HCT116 (cell line): Measurements from ENCODE around the gene MYL6B.
"Not testable (repeated sequence)": the region's sequence is repeated elsewhere in the genome, so short reads cannot be mapped to it uniquely, and the experiment has no call there.

ENCODE experiments used
- EGR1 ChIP-seq: IDR thresholded peaks from 2 replicates; pipeline ENCODE4 v1.6.1; 2012; ENCODE audit warnings: low read depth
- EZH2 ChIP-seq: fragments of 200-600 bp; sonication (generic); IDR thresholded peaks from 2 replicates; pipeline ENCODE4 v1.6.1; 2017; ENCODE audit warnings: antibody characterized with exemption, mixed run types
- FOSL1 ChIP-seq: IDR thresholded peaks from 2 replicates; pipeline ENCODE4 v1.6.1; 2012; ENCODE audit warnings: low read depth
- POLR2A ChIP-seq: IDR thresholded peaks from 2 replicates; pipeline ENCODE4 v1.7.0; 2011; ENCODE audit warnings: borderline replicate concordance; ENCODE audit not compliant: insufficient read depth, insufficient read length; ENCODE audit errors: extremely low read depth
- POLR2AphosphoS5 ChIP-seq: IDR thresholded peaks from 2 replicates; pipeline ENCODE4 v1.6.1; 2011; ENCODE audit warnings: mild to moderate bottlenecking, low read depth, low read length, moderate library complexity
- ZBTB33 ChIP-seq: IDR thresholded peaks from 2 replicates; pipeline ENCODE4 v1.6.1; 2011; ENCODE audit warnings: mild to moderate bottlenecking, low read length, moderate library complexity; ENCODE audit not compliant: insufficient replicate concordance; ENCODE audit errors: extremely low read depth
- ZFX ChIP-seq: fragments of 450-650 bp; IDR thresholded peaks from 2 replicates; pipeline ENCODE4 v1.6.1; 2017
- TF ChIP-seq, protein P1 (sequence below), 3 experiments: fragments of 200-600 bp in 1 of 3; sonication (generic) in 1 of 3; IDR thresholded peaks in 2 of 3; conservative IDR thresholded peaks in 1 of 3; 2 replicates each; pipeline ENCODE4 v1.5.1; 2012 to 2017; ENCODE audit warnings: low read depth in 2 of 3, low read length in 2 of 3, antibody characterized with exemption in 1 of 3, borderline replicate concordance in 1 of 3, control low read depth in 1 of 3, mild to moderate bottlenecking in 1 of 3, mixed read lengths in 1 of 3, mixed run types in 1 of 3, moderate library complexity in 1 of 3; ENCODE audit not compliant: insufficient read depth in 1 of 3

- TF ChIP-seq ZBTB33, FOSL1, POLR2A, EZH2, ZFX, POLR2AphosphoS5, EGR1: not testable (repeated sequence)
- TF ChIP-seq, protein P1, sequence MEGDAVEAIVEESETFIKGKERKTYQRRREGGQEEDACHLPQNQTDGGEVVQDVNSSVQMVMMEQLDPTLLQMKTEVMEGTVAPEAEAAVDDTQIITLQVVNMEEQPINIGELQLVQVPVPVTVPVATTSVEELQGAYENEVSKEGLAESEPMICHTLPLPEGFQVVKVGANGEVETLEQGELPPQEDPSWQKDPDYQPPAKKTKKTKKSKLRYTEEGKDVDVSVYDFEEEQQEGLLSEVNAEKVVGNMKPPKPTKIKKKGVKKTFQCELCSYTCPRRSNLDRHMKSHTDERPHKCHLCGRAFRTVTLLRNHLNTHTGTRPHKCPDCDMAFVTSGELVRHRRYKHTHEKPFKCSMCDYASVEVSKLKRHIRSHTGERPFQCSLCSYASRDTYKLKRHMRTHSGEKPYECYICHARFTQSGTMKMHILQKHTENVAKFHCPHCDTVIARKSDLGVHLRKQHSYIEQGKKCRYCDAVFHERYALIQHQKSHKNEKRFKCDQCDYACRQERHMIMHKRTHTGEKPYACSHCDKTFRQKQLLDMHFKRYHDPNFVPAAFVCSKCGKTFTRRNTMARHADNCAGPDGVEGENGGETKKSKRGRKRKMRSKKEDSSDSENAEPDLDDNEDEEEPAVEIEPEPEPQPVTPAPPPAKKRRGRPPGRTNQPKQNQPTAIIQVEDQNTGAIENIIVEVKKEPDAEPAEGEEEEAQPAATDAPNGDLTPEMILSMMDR (IDR thresholded peaks at IDR 0.05 in 2 of 3, conservative IDR thresholded peaks at IDR 0.05 in 1 of 3; ENCODE audit: borderline replicate concordance in 1 of 3, insufficient read depth in 1 of 3, low read depth in 2 of 3, low read length in 2 of 3): not testable (repeated sequence)
Observed at GRCh38 chr12:56156464-56157200, 4.2 kb downstream of the MYL6B start.
